HG02642 (cell line): ENCODE measurements around the gene CACNB4.
A peak's percentile ranks its signal among the peaks of the same experiment; 100 is the strongest.
"Not testable (repeated sequence)": the region's sequence is repeated elsewhere in the genome, so short reads cannot be mapped to it uniquely, and the experiment has no call there.

Experiments used
- ATAC-seq: cut with Tn5 transposase; IDR thresholded peaks from one replicate; pipeline ENCODE4 v1.9.1; 2021; ENCODE audit warnings: mild to moderate bottlenecking; ENCODE audit not compliant: unreplicated experiment, poor library complexity

Gene CACNB4

GRCh38 chr2:152098496-152099366, at the start of gene CACNB4:
CACNB4 (minus strand) TSS chr2:152099044.
- peak; percentile 46 for ATAC-seq

GRCh38 chr2:152134488-152135280, 35.8 kb upstream of the CACNB4 start:
- peak; percentile 77 for ATAC-seq

DNA sequence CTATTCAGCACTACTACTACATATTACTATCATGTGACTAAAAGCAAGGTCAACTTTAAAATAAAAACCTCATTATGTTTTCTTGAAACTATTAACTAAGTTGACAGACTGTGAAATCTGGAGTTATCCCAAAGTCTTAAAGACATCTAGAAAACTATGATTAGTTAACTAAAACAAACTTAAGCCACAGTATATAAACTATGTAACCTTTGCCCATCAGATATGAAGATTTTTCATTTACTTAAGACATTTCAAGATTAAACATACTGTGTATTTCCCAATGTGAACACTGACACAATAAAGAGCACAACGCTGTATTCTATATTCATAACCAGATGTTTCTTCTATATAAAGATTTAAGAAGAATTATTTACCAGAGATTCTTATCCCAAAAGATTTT, 33.5 kb upstream of the CACNB4 start:
- ATAC-seq = no peak

DNA sequence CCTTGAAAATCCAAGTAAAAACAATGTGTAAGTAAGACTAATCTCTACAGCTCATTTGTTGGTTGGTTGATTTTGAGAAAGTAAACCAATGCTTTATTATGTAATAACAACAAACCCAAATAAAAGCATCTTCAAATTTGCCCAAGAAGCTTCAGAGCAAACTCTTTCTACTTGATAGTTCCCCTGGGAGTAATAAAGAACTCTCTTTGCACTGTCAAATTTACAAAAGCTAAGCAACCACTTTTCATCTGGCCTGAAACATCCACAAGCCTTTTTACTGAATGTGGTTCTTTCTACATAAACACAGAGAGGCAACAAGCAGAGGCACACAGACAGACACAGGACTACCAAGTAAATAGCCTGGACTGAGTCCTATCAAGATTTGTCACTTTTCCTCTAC, 28.8 kb upstream of the CACNB4 start:
- ATAC-seq = no peak

- ATAC-seq = no peak
These were observed 27.8 kb upstream of the CACNB4 start for GRCh38 chr2:152126664-152127063.

- ATAC-seq = no peak
These were observed 23.3 kb upstream of the CACNB4 start for GRCh38 chr2:152122161-152122560.

DNA sequence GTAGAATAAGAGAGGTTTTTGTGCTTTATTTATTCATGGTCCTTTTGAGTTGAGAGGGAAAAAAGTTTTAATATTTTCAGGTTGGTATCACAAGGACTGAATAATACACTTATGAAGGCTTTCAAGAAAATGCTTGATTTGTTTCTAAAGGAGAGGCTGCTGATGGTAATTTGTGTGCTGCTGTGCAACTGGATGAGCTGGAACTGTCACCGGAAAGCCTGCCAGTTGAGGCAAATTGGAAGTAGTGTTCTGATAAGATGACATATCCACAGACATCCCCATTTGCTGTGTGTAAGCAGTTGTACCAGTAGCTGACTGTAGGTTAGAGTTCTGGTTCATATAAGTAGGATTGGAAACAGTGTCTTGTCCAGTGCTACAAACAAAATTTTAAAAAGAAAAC, 21.6 kb upstream of the CACNB4 start:
- no peak for ATAC-seq

- no peak for ATAC-seq
These were observed 17.1 kb upstream of the CACNB4 start for GRCh38 chr2:152115952-152116351.

DNA sequence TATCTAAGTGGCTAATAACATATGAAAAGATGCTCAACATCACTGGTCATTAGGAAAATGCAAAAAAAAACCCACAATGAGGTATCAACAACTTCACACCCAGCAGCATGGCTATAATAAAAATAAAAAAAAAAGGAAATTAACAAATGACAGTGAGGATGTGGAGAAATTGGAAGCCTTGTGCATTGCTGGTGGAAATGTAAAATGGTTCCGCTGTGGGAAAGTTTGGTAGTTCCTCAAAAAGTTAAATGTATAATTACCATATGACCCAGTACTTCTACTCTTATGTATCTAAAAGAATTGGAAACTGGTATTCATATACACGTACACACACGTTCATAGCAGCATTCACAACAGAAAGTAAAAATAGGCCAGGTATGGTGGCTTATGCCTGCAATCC, 15.5 kb upstream of the CACNB4 start:
- no peak for ATAC-seq

- ATAC-seq = not testable (repeated sequence)
These were observed 8.3 kb upstream of the CACNB4 start for GRCh38 chr2:152107140-152107539.

DNA sequence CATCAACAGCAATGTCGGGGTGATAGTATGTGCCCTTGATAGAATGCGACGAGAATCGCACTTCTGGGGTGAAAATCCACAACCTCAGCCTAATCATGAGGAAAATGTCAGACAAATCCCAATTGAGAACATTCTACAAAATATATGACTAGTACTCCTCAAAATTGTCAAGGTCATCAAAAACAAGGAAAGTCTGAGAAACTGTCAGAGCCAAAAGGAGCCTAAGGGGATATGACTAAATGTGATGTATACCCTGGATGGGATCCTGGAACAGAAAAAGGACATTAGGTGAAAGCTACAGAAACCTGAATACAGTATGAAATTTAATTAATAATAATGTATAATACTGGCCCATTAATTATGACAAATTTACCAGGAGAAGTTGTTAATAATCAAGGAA, 7.6 kb upstream of the CACNB4 start:
- ATAC-seq = no peak

- no peak for ATAC-seq
These were observed 4.4 kb upstream of the CACNB4 start for GRCh38 chr2:152103271-152103670.

GRCh38 chr2:152100961-152101360, 2.1 kb upstream of the CACNB4 start:
- no peak for ATAC-seq

DNA sequence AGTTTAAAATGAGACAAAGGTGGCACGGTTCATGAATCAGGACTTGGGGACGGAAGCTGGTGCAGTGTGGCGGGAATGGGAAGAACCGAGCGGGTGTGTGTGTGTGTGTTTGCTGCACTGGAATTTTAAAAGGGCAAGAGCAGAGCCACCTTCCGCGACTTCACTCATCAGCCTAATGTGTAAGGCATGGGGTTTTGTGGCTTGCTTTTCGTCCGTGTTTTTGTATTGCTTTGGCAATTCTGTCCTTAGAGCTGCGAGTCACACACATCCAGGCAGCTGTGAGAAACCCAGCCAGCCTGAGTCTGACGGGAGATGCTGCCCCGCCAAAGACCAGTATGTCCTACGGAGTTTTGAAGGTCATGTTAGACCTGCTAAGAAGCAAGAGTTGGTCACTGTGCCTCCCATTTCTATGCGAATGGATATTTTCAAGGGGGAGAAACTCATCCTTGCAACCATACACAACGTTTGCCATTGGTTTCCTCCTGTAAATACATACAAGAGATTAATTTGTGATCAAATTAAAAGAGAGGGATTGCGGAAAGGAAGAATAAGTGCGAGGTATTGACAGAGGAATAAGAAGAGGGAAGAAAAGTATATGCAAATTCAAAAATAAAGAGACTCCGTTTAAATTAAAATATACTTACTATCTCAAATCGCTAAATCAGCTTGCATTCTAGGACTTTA, 665 bp upstream of the CACNB4 start:
- ATAC-seq = peak; percentile 29

GRCh38 chr2:152097801-152098495, 896 bp downstream of the CACNB4 start:
- peak; percentile 40 for ATAC-seq

DNA sequence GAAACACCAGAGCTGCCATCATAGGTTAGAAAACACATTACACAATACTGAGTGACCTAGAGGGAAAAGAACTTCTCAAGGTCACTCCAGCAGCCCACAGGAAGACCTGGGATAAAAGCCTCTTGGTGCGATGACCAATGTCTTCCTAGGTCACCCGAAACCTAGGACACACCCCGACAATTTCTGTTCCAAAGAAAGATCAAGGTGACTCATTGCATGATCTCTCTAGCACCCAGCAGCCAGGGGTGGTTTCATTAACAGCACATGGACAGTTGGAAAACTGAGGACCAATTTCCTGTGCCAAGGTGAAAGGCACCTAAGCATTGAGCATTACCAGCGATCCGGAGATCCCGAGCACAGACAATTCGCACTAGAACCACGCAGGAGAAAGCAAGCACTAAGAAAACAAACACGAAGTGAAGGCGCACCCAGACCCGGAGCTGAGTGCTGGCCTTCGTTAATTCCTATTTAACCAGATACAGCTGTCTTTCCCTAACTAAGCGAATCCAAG, 1.5 kb downstream of the CACNB4 start:
- ATAC-seq = peak; percentile 4

DNA sequence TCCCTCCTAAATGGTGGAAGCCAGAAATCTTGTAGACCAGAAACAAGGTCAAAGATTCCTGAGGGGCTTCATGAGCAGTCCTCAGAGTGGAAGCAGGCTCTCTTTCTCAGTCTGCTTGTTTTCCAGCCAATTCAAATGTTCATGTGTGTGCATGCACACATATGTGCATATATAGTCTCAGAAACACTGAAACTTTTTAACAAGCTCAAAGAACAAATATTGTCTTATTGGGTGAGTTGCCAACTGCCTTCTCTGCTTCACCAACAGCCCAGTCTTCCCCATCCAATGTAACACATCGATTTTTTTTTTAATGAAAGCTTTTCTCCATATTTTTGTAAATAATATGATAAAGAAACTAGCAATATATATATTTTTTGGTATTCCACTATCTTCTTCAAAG, 3.7 kb downstream of the CACNB4 start:
- ATAC-seq = no peak

GRCh38 chr2:152094014-152094413, 4.8 kb downstream of the CACNB4 start:
- ATAC-seq = no peak

DNA sequence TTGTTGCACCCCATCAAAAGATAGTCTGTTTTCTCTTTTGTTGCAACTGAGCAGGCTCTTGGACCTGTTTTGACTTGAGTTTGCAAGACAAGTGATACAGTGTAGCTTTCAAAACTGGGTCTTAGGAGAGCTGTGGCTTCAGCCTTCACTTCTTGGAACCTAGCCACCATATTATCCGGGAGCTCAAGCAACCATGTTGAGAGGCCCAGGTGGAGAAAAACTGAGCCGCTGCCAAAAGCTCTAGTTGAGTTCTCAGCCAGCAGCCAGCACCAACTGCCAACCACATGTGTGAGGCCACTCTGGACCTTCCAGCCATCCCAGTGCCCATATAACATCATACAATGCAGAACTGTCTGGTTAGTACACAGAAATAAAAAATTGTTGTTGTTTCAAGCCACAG, 5.4 kb downstream of the CACNB4 start:
- no peak for ATAC-seq

GRCh38 chr2:152092095-152092494, 6.7 kb downstream of the CACNB4 start:
- ATAC-seq = no peak
